Lower lobe of right lung (tissue), 2 donors: Measurements from ENCODE around the gene LRRTM4. TPM values are rescaled to one million over a fixed set of nuclear protein-coding genes. Genes with fewer than 3 reads are reported as not detected.

Experiments
- ATAC-seq, 2 donors: fragments of 200-7000 bp; cut with Tn5 transposase; one replicate each; pipeline ENCODE4 v1.9.1; 2020 to 2022; ENCODE audit warnings: mild to moderate bottlenecking in 2 of 2, moderate library complexity in 2 of 2
- DNase-seq: peaks from one replicate; pipeline ENCODE4 v3.0.0-alpha.2; 2020
- H3K27ac ChIP-seq: fragments of 200-600 bp; one replicate; pipeline ENCODE4 v1.8.0; 2022
- H3K27me3 ChIP-seq: fragments of 200-600 bp; one replicate; pipeline ENCODE4 v1.8.0; 2022; ENCODE audit warnings: low read depth
- H3K36me3 ChIP-seq: fragments of 200-600 bp; one replicate; pipeline ENCODE4 v1.8.0; 2022; ENCODE audit warnings: mild to moderate bottlenecking
- H3K4me1 ChIP-seq: fragments of 200-600 bp; one replicate; pipeline ENCODE4 v1.8.0; 2022
- H3K4me3 ChIP-seq: fragments of 200-600 bp; one replicate; pipeline ENCODE4 v1.8.0; 2022; ENCODE audit warnings: mild to moderate bottlenecking
- H3K9me3 ChIP-seq: fragments of 200-600 bp; one replicate; pipeline ENCODE4 v1.8.0; 2022
- intact Hi-C: fragments of 100-400 bp; cut with DNase I; formaldehyde crosslinking; loops from one replicate; pipeline ENCODE4 v1.11.0; 2022
- total RNA-seq: library from RNA; stranded (reverse); fragmentation: NEBNext Ultra II Directional; extraction: Animal tissue kit (Norgen Biotek cat#: 25700); gene quantifications from one replicate; pipeline ENCODE4 v1.2.1, GENCODE V29; 2021
- TF ChIP-seq, protein P1 (sequence below): fragments of 200-600 bp; IDR thresholded peaks from one replicate; pipeline ENCODE4 v1.8.0; 2022; ENCODE audit warnings: antibody characterized with exemption, mild to moderate bottlenecking
- donor health status: DM: no; HTN: yes; CAD: no; lungs with severe emphysema.

Gene LRRTM4
- total RNA-seq, 1 donor from 2014 or later: 0.77 TPM

DNA sequence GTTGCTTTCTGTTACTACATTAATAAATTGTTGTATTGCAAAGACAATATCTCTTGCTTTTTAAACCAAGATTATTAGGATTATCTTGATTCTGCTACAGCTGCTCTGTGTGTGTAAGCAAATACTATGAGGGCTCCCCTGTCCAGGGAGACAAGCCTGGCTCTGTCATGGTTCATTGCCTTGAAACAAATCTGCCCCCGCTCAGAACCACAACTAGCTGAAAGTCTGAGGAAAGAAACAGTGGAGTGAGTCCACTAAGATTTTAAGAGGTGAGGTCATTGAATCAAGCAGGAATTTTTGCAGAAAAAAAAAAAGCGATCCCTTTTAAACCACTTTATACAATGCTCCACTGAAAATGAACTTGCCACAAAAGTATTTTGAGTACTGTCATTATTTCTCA is 30.8 kb upstream of the LRRTM4 start:
- TF ChIP-seq, protein P1, sequence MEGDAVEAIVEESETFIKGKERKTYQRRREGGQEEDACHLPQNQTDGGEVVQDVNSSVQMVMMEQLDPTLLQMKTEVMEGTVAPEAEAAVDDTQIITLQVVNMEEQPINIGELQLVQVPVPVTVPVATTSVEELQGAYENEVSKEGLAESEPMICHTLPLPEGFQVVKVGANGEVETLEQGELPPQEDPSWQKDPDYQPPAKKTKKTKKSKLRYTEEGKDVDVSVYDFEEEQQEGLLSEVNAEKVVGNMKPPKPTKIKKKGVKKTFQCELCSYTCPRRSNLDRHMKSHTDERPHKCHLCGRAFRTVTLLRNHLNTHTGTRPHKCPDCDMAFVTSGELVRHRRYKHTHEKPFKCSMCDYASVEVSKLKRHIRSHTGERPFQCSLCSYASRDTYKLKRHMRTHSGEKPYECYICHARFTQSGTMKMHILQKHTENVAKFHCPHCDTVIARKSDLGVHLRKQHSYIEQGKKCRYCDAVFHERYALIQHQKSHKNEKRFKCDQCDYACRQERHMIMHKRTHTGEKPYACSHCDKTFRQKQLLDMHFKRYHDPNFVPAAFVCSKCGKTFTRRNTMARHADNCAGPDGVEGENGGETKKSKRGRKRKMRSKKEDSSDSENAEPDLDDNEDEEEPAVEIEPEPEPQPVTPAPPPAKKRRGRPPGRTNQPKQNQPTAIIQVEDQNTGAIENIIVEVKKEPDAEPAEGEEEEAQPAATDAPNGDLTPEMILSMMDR: no peak
- H3K27me3 ChIP-seq: no peaks in the 10 kb centered on the region
- H3K27ac ChIP-seq: no peak overlapping the region
- H3K36me3 ChIP-seq: no peaks in the 10 kb centered on the region
- ATAC-seq: no peak
- H3K4me1 ChIP-seq: no peaks in the 10 kb centered on the region
- H3K9me3 ChIP-seq: no peaks in the 10 kb centered on the region
- no peak for DNase-seq
- no peak overlapping the region for H3K4me3 ChIP-seq
- intact Hi-C loops: no loop called here

GRCh38 chr2:77538031-77538430 is 15.9 kb upstream of the LRRTM4 start:
- TF ChIP-seq, protein P1: no peak
- Histone ChIP-seq H3K27me3 (no peaks in the 10 kb centered on the region), H3K27ac (no peak overlapping the region), H3K4me3 (no peak overlapping the region), H3K4me1 (no peaks in the 10 kb centered on the region), H3K36me3 (no peaks in the 10 kb centered on the region), H3K9me3 (peaks cover 8% of the 10 kb centered on the region)
- ATAC-seq (no peak), DNase-seq (no peak)
- intact Hi-C loops: no loop called here

GRCh38 chr2:77522888-77523287 is 712 bp upstream of the LRRTM4 start:
- ATAC-seq (no peak), DNase-seq (no peak)
- intact Hi-C loops: no loop called here
- H3K4me3 ChIP-seq: no peak overlapping the region
- H3K36me3 ChIP-seq: no peaks in the 10 kb centered on the region
- H3K9me3 ChIP-seq: no peaks in the 10 kb centered on the region
- no peak overlapping the region for H3K27ac ChIP-seq
- no peaks in the 10 kb centered on the region for H3K27me3 ChIP-seq
- no peaks in the 10 kb centered on the region for H3K4me1 ChIP-seq
- TF ChIP-seq, protein P1: no peak

- DNase-seq (no peak), ATAC-seq (no peak)
- no peak overlapping the region for H3K27ac ChIP-seq
- no peak overlapping the region for H3K4me3 ChIP-seq
- H3K27me3 ChIP-seq: no peaks in the 10 kb centered on the region
- intact Hi-C loops: no loop called here
- no peaks in the 10 kb centered on the region for H3K36me3 ChIP-seq
- H3K4me1 ChIP-seq: no peaks in the 10 kb centered on the region
- TF ChIP-seq, protein P1: no peak
- no peaks in the 10 kb centered on the region for H3K9me3 ChIP-seq
Observed at GRCh38 chr2:77521548-77521891, 656 bp downstream of the LRRTM4 start.

DNA sequence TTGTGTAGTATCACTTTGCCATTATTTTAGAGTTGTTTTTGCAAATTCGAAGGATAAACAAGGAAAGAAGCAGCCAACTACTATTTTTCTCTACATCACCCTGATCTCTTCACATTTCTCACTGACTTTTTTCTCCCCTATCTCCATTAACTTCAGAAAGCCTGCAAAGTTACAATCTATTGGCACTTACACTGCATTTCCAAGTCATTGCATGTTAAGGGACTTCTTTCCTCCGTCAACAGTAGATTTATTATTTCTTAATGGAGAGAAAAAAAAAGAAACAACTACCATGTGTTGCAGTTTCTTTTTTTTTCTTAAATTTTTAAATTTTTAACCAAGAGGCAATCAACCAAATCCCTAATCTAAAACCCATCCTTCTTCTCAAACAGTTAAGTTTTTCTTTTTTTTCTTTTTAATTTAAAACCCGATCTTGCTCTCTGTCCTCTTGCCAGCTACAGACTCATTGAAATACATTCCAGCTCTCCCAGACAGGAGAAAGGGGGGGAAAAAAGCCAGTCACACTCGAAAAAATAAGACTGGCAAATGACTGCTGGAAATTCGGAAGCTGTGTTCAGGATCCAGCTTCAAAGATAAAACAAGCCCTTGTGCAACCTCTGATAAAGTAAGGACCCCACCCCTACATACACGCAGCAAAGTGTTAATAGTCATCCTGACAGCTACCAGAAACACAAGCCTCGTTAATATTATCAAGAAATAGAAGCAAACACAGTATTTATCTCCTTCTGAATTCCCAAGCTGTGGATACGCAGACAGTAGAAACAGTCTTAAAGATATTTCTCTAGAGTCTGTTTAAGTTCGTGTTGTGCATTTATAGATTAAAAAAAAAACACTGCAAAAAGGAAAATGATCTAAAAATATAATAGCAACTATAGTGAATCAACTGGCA is 1.3 kb downstream of the LRRTM4 start:
- intact Hi-C loops: no loop called here

More for the DNA sequence above, 1.3 kb downstream of the LRRTM4 start:
- Histone ChIP-seq H3K4me3 (no peak overlapping the region), H3K27ac (no peak overlapping the region), H3K36me3 (no peaks in the 10 kb centered on the region), H3K27me3 (no peaks in the 10 kb centered on the region), H3K4me1 (no peaks in the 10 kb centered on the region), H3K9me3 (no peaks in the 10 kb centered on the region)
- TF ChIP-seq, protein P1: no peak
- DNase-seq (no peak), ATAC-seq (no peak)
